Naive B cell (primary cell): Measurements from ENCODE around the gene SND1. TPM values are rescaled to one million over a fixed set of nuclear protein-coding genes. Genes with fewer than 3 reads are reported as not detected.
A peak's percentile ranks its signal among the peaks of the same experiment; 100 is the strongest.
"Not testable (repeated sequence)": the region's sequence is repeated elsewhere in the genome, so short reads cannot be mapped to it uniquely, and the experiment has no call there.

Source experiments
- ATAC-seq, 2 donors: fragments of 150-1000 bp; cut with Tn5 transposase; 2 replicates each; pipeline ENCODE4 v1.10.0; 2021; ENCODE audit warnings: low read depth in 2 of 2, mild to moderate bottlenecking in 2 of 2, moderate library complexity in 2 of 2
- DNase-seq: peaks from one replicate; pipeline ENCODE4 v3.0.0; 2022
- H3K27ac Mint-ChIP-seq, 6 donors: one replicate each; pipeline ENCODE4 v1.8.0; 2020 to 2022; ENCODE audit warnings: mild to moderate bottlenecking in 6 of 6, mixed read lengths in 6 of 6, moderate library complexity in 5 of 6, inconsistent platforms in 2 of 6
- H3K27me3 Mint-ChIP-seq, 3 donors: one replicate each; pipeline ENCODE4 v1.8.0; 2021 to 2022; ENCODE audit warnings: mixed read lengths in 3 of 3, mild to moderate bottlenecking in 1 of 3
- H3K36me3 Mint-ChIP-seq, 2 donors: one replicate each; pipeline ENCODE4 v1.8.0; 2020 to 2022; ENCODE audit warnings: mixed read lengths in 2 of 2, inconsistent platforms in 1 of 2, mild to moderate bottlenecking in 1 of 2
- H3K4me1 Mint-ChIP-seq, 3 donors: one replicate each; pipeline ENCODE4 v1.8.0; 2020 to 2022; ENCODE audit warnings: mixed read lengths in 3 of 3, inconsistent platforms in 1 of 3, mild to moderate bottlenecking in 1 of 3, moderate library complexity in 1 of 3
- H3K4me3 Mint-ChIP-seq, 8 donors: one replicate each; pipeline ENCODE4 v1.8.0; 2020 to 2022; ENCODE audit warnings: mild to moderate bottlenecking in 8 of 8, mixed read lengths in 8 of 8, moderate library complexity in 8 of 8, inconsistent platforms in 2 of 8
- H3K9me3 Mint-ChIP-seq, 7 donors: one replicate each; pipeline ENCODE4 v1.8.0; 2020 to 2022; ENCODE audit warnings: mixed read lengths in 7 of 7, mild to moderate bottlenecking in 5 of 7, inconsistent platforms in 2 of 7, moderate library complexity in 1 of 7
- polyA plus RNA-seq, 6 donors: library from polyadenylated mRNA; unstranded; fragments of 300-500 nt; fragmentation: Illumina TruSeq; gene quantifications; one replicate each; pipeline ENCODE4 v1.2.3, GENCODE V29; 2021; ENCODE audit warnings: low read depth in 6 of 6

SND1 gene
- polyA plus RNA-seq, 6 donors from 2014 or later: 50.6 to 83.1 (median 74.2) TPM

DNA sequence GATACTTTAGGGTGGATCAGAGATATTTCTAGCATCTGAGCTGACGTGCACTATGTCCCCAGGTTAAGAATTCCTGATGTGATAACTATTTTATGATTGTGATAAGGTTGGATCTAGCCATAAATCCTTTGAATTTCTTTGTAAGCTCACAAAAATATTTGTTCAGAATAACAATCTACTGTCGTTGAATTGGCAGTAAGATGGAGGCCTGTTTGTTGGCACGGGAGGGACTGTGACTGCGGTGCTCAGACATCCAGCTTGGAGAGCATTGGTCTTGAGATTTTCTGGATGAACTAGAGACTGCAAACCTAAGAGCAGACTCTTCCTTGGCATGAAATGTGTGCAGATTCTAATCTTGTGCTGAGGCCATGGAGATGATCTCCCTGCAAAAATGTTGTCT lies 248.1 kb downstream of the SND1 start:
- no peak overlapping the region for H3K4me3 Mint-ChIP-seq

DNA sequence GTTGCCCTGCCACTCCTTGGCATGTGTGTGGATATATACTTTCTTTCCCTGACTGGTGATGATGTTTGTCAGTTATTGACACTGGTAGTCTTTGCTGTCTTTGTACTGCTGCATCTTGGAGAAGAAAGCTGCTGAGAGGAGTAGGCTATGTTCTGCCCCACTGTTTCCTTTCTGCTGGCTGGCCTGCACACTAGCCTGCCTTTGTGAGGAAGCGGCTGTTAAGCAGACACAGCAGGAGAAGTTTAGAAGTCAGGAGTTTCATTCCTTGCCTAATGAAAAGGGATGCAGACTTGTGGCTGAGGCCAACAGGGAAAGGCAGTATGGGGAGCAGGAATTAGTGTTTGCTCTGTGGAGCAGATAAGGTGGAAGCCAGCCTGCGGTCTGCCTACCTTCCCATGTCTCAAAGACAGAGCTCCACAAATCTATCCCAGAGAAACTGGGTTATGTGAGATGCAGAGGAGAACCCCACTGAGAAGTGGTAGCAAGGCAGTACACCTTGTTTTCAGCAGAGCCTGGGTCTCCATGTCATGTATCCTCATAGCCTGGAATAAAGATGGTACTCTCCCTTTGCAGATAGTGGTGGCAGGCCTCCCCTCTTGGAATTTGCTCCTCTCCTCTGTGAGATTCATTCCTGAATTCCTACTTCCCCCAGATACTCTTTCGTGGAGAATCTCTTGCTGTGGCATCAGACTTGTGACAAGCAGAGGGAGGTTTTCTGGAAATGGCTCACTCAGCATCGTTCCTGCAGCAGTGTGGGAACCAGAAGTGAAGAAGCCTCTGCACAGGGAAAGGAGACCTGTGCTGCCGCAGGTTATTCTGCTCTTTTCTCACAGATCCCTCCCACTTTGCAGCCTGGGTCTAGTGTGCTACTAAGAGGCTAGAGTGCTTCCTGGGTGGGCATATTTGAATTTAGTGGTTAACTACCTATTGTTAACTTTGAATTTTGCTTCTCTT lies 249.0 kb downstream of the SND1 start:
- H3K4me3 Mint-ChIP-seq: peak overlapping the region in 1 of 8 donors; percentile 41
- peak overlapping the region in 1 of 6 donors; percentile 63 for H3K27ac Mint-ChIP-seq
- DNase-seq (no peak), ATAC-seq (no peak)
- H3K27me3 Mint-ChIP-seq: no peaks in the 10 kb centered on the region
- no peaks in the 10 kb centered on the region for H3K9me3 Mint-ChIP-seq
- H3K36me3 Mint-ChIP-seq: peaks cover 7% of the 10 kb centered on the region in 2 donors
- peaks cover 35 to 41% (median 35%) of the 10 kb centered on the region in 3 donors for H3K4me1 Mint-ChIP-seq

More for the DNA sequence above, 248.1 kb downstream of the SND1 start:
- no peaks in the 10 kb centered on the region for H3K9me3 Mint-ChIP-seq
- H3K4me1 Mint-ChIP-seq: peaks cover 31 to 41% (median 35%) of the 10 kb centered on the region in 3 donors
- peak overlapping the region in 1 of 6 donors; percentile 63 for H3K27ac Mint-ChIP-seq
- ATAC-seq (no peak), DNase-seq (no peak)
- H3K27me3 Mint-ChIP-seq: no peaks in the 10 kb centered on the region
- peaks cover under 1 to 7% of the 10 kb centered on the region in 2 donors for H3K36me3 Mint-ChIP-seq

- peak overlapping the region in 2 of 6 donors; percentile 69 for H3K27ac Mint-ChIP-seq
- H3K4me1 Mint-ChIP-seq: peaks cover 35 to 42% (median 38%) of the 10 kb centered on the region in 3 donors
- peaks cover 7 to 10% of the 10 kb centered on the region in 2 donors for H3K36me3 Mint-ChIP-seq
- no peaks in the 10 kb centered on the region for H3K9me3 Mint-ChIP-seq
- no peak for DNase-seq
- no peak for ATAC-seq
- H3K27me3 Mint-ChIP-seq: no peaks in the 10 kb centered on the region
- H3K4me3 Mint-ChIP-seq: no peak overlapping the region
These were observed 250.1 kb downstream of the SND1 start for GRCh38 chr7:127901895-127902703.

GRCh38 chr7:127902753-127903152 lies 250.8 kb downstream of the SND1 start:
- H3K9me3 Mint-ChIP-seq, H3K27me3 Mint-ChIP-seq, ATAC-seq, DNase-seq, H3K4me3 Mint-ChIP-seq: not testable (repeated sequence)
- peak overlapping the region in 1 of 6 donors; percentile 81 for H3K27ac Mint-ChIP-seq
- peaks cover 38 to 44% (median 44%) of the 10 kb centered on the region in 3 donors for H3K4me1 Mint-ChIP-seq
- peaks cover 7 to 17% of the 10 kb centered on the region in 2 donors for H3K36me3 Mint-ChIP-seq

DNA sequence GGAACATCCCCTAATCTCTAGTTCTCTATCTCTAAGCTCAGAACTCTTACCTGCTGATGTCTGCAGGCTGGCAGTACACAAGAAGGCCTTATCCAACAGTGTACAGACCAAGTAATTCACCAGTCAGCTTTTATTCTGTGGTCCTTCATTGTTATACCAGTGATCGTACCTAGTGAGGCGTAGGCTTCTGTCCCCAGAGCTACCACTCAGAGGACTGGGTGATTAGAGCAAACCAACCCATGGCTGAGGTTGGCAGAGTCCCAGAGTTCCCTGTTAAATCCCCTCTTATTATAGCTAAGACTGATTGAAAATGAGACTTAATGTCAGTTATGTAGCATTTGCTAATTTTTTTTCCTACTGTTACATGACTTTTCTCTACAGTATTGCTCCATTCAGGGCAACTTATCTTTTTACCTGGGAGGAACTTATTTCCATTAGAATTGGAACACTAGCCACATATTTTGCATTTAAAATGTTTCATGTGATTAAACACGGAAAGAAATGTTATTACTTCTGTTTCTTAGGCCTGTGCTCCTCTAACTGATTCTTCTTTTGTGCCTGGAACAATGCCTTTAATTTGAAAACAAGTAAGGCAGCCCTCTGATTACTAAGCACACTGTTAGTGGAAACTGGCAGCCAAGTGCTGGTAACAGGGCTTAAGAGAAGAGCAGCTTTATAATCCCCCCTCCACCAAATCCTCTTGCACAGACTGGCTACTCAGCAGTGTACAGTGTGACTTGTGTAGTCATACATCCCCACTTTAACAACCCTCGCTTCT lies 252.1 kb downstream of the SND1 start:
- Mint-ChIP-seq H3K4me1 (peaks cover 45 to 51% (median 47%) of the 10 kb centered on the region in 3 donors), H3K27me3 (no peaks in the 10 kb centered on the region), H3K4me3 (no peak overlapping the region), H3K9me3 (no peaks in the 10 kb centered on the region), H3K36me3 (peaks cover 7 to 17% of the 10 kb centered on the region in 2 donors), H3K27ac (peak overlapping the region in 1 of 6 donors; percentile 36)
- DNase-seq (no peak), ATAC-seq (no peak)

GRCh38 chr7:127904670-127904985 lies 252.6 kb downstream of the SND1 start:
- Mint-ChIP-seq H3K4me3 (no peak overlapping the region), H3K9me3 (no peaks in the 10 kb centered on the region), H3K36me3 (peaks cover 7 to 17% of the 10 kb centered on the region in 2 donors), H3K27me3 (no peaks in the 10 kb centered on the region), H3K4me1 (peaks cover 40 to 48% (median 42%) of the 10 kb centered on the region in 3 donors), H3K27ac (peak overlapping the region in 1 of 6 donors; percentile 36)
- no peak for ATAC-seq
- DNase-seq: no peak

DNA sequence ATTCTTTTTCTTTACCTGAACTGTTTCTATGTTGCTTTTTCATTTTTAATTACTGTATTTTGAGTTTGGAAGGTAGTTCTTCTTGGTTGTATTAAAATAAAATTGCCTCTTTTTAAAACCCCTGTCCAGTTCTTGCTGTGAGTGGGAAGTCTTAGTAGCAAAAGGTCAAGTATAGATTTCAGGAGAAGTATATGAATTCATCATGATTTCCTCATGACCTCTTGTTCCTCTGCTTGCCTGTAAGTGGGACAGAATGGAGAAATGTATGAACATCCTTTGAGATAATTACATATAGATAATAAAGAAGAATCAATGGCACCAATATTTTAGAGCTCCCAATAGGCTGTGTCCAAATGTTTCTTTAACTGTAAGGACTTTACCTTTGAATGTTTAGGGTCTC lies 253.0 kb downstream of the SND1 start:
- peak overlapping the region in 1 of 6 donors; percentile 30 for H3K27ac Mint-ChIP-seq
- peaks cover 39 to 44% (median 39%) of the 10 kb centered on the region in 3 donors for H3K4me1 Mint-ChIP-seq
- H3K4me3 Mint-ChIP-seq: no peak overlapping the region
- no peaks in the 10 kb centered on the region for H3K9me3 Mint-ChIP-seq
- ATAC-seq: no peak
- H3K36me3 Mint-ChIP-seq: peaks cover 7 to 17% of the 10 kb centered on the region in 2 donors
- DNase-seq: no peak
- H3K27me3 Mint-ChIP-seq: no peaks in the 10 kb centered on the region

DNA sequence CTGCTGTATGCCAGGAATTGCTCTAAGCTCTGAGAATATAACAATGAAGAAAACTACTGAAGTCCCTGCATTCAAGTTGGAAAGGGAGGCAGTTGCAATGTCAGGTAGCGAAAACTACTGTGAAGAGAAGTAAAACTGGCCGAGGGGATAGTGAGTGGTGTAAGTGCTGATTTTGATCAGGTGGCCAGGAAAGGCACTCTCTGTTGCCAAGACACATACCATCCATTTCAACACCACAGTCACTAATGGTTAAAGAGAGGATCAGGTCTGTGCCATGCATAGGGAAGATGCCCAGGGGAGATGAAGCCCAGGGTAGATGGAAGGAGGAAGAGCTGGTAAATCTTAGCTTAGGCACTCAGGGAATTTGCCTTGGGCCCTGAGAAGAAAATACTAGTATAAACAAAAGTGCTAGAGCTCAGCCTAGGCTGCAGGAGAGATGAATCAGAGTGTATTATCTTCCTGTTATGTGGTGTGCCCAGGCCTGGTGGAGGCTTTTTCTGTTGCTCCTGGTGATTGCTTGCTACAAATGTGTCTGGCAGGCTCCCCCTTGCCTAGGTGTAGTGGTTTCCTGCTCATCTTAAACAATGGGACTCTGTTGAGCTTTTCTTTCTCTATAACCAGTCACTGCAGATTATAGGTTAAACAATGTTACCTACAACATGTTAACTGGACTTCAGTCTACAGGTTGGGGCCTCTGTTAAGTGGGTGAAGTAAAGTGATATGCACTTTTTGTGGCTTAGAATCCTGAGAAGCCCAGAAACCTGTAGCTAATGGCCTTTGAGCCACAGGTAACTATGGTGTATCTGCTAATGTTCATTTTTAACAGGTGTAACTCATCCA lies 253.7 kb downstream of the SND1 start:
- H3K9me3 Mint-ChIP-seq: no peaks in the 10 kb centered on the region
- ATAC-seq: no peak
- no peak overlapping the region for H3K4me3 Mint-ChIP-seq
- no peaks in the 10 kb centered on the region for H3K27me3 Mint-ChIP-seq
- H3K27ac Mint-ChIP-seq: peak overlapping the region in 2 of 6 donors; percentile 9 to 23
- DNase-seq: no peak
- H3K36me3 Mint-ChIP-seq: peaks cover 7 to 17% of the 10 kb centered on the region in 2 donors
- H3K4me1 Mint-ChIP-seq: peaks cover 37 to 45% (median 39%) of the 10 kb centered on the region in 3 donors

DNA sequence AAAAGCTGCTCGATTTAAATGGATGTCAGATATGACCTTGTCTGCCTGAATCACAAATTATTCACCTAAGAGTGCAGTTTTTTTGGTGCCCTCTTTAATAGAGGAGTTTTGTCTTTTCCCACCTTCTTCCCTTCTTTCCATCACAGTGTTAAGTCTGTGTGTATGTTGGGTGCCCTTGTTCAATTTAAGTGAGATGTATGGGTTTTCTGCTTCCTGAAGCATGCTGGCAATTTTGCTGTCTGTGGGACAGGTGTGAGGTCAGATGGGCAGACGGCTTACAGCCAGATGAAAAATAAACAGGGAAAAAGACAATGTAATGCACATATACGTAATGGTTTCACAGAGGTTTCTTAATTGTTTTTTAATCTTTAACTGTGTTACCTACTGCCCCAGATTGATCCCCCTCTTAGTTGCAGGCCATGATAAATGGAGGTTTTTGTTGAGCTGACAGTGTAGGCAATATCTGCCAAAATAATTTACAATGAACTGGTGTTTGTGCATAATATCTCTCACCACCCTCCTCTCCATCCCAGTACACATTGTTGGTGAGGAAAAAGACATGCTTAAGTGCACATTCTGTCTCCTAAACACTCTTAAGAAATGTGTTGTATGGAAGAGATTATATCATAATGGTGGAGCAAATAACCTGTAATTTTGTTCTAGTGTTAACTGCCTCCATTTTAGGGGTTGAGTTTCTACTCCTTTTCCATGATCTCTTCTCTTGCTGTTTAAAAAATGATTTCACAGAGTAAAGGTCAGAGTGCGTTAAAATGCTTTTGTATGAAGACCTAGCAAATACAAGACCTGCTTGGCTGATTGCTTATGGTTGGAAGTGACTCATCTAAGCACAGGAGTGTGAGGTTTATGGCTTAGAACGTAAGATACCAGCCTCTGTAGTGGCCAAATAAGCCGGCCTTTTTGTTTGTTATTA lies 255.4 kb downstream of the SND1 start:
- DNase-seq: no peak
- no peaks in the 10 kb centered on the region for H3K9me3 Mint-ChIP-seq
- no peaks in the 10 kb centered on the region for H3K27me3 Mint-ChIP-seq
- peaks cover 12 to 17% of the 10 kb centered on the region in 2 donors for H3K36me3 Mint-ChIP-seq
- peaks cover 37 to 46% (median 37%) of the 10 kb centered on the region in 3 donors for H3K4me1 Mint-ChIP-seq
- H3K27ac Mint-ChIP-seq: peak overlapping the region in 2 of 6 donors; percentile 28 to 86
- no peak for ATAC-seq
- H3K4me3 Mint-ChIP-seq: no peak overlapping the region

DNA sequence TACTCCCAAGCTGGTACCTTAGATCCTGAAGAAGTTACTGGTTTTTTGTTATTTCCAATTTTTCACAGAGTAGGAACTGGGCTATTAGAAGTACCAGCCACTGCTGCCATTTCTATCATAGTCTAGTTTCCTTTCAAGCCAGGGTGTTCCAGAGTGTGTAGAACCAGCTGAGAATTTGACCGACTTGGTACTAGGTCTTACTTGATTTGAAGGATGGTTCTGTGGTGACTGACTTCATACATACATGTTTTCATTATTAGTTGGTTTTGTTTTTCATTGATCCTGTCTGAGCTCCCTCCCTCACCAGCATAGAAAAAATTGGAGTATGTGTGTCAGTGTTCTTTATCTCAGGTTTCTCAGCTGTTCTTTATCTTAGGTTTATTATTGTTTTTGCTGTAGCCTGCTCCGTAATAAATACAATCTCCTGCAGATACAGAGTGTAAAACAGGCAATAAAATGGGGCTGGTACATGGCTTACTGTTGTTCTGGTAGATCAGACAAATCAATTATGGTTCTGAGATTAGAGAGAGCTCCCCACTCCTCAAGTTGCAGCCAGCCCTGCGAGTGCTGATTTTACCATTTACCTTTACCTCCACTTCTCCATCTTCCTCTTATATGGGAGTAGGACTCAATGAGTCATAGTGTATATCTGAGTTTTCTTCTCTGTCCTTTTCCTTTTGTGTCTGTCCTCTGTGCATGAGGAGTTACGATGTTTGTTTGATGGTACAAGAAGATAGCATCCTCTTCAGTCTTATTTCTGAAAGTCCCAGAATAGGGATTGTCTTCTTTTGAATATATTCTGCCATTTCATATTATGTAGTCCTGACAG lies 256.6 kb downstream of the SND1 start:
- no peak overlapping the region for H3K4me3 Mint-ChIP-seq
- H3K27ac Mint-ChIP-seq: no peak overlapping the region
- DNase-seq (no peak), ATAC-seq (no peak)
- H3K9me3 Mint-ChIP-seq: no peaks in the 10 kb centered on the region
- no peaks in the 10 kb centered on the region for H3K27me3 Mint-ChIP-seq
- peaks cover 12 to 17% of the 10 kb centered on the region in 2 donors for H3K36me3 Mint-ChIP-seq
- H3K4me1 Mint-ChIP-seq: peaks cover 46 to 52% (median 46%) of the 10 kb centered on the region in 3 donors
